Lung (tissue), 12 donors: Measurements from ENCODE around the gene DEFB114. TPM values are rescaled to one million over a fixed set of nuclear protein-coding genes. Genes with fewer than 3 reads are reported as not detected.

Experiments
- ATAC-seq: fragments of 200-7000 bp; cut with Tn5 transposase; one replicate; pipeline ENCODE4 v1.9.1; 2020; ENCODE audit warnings: moderate number of reproducible peaks; ENCODE audit not compliant: insufficient read depth, low FRiP score
- DNase-seq, 3 donors: peaks; one replicate each; pipeline ENCODE4 v3.0.0-alpha.2; 2013 to 2017
- H3K27ac ChIP-seq, 2 donors: one replicate each; pipeline ENCODE4 v1.5.1; 2013; ENCODE audit warnings: mild to moderate bottlenecking in 2 of 2, moderate library complexity in 2 of 2, control low read depth in 1 of 2, inconsistent platforms in 1 of 2, low read depth in 1 of 2, low read length in 1 of 2
- H3K27me3 ChIP-seq, 3 donors: one replicate each; pipeline ENCODE4 v1.5.1; 2013; ENCODE audit warnings: low read length in 2 of 3; ENCODE audit not compliant: control insufficient read depth in 3 of 3, insufficient read depth in 3 of 3
- H3K36me3 ChIP-seq, 4 donors: one replicate each; pipeline ENCODE4 v1.5.1; 2013; ENCODE audit warnings: low read length in 4 of 4, mild to moderate bottlenecking in 1 of 4, moderate library complexity in 1 of 4; ENCODE audit not compliant: control insufficient read depth in 4 of 4, insufficient read depth in 4 of 4
- H3K4me1 ChIP-seq, 5 donors: one replicate each; pipeline ENCODE4 v1.5.1; 2013; ENCODE audit warnings: low read length in 5 of 5, mild to moderate bottlenecking in 2 of 5, moderate library complexity in 1 of 5; ENCODE audit not compliant: control insufficient read depth in 5 of 5, insufficient read depth in 5 of 5
- H3K4me3 ChIP-seq: one replicate; pipeline ENCODE4 v1.5.1; 2013; ENCODE audit warnings: mild to moderate bottlenecking, control low read depth, moderate library complexity
- H3K9ac ChIP-seq, 2 donors: one replicate each; pipeline ENCODE4 v1.5.1; 2013; ENCODE audit warnings: low read length in 2 of 2, control low read depth in 1 of 2; ENCODE audit not compliant: insufficient read depth in 1 of 2
- H3K9me3 ChIP-seq, 4 donors: one replicate each; pipeline ENCODE4 v1.5.1; 2013; ENCODE audit warnings: low read length in 3 of 4, mild to moderate bottlenecking in 1 of 4, moderate library complexity in 1 of 4; ENCODE audit not compliant: control insufficient read depth in 4 of 4, insufficient read depth in 3 of 4
- CTCF ChIP-seq: IDR thresholded peaks from 2 replicates; pipeline ENCODE4 v1.5.1; 2012; ENCODE audit warnings: mild to moderate bottlenecking; ENCODE audit errors: control extremely low read depth, extremely low read depth
- WGBS, 2 donors: extraction: QIAGEN DNeasy Blood & Tissue Kit; methylation state at CpG; one replicate each; pipeline ENCODE4 v1.1.7; 2013; 5-methylcytosine and 5-hydroxymethylcytosine counted together
- polyA plus RNA-seq, 2 donors: library from polyadenylated mRNA; stranded (reverse); fragments of 200-250 nt; gene quantifications; one replicate each; pipeline ENCODE4 v1.2.1, GENCODE V29; 2013
- total RNA-seq, 2 donors: library from RNA; depleted of rRNA in 1 of 2; stranded (reverse); fragments of >200 nt in 1 of 2; gene quantifications; one replicate each; pipeline ENCODE4 v1.2.1, GENCODE V29; 2014 to 2021
- donor health status: control.
- donor health status: control.
- donor health status: Bipolar disorder and iron deficiency.
- donor health status: healthy.
- donor health status: DM: yes; HTN: yes; CAD: no.

DEFB114 gene
- total and polyA plus RNA-seq, 4 donors: not detected

GRCh38 chr6:49937017-49937416, 26.9 kb downstream of the DEFB114 start:
- H3K9me3 ChIP-seq: peaks cover 0 to 4% (median 0%) of the 10 kb centered on the region in 4 donors
- no peak for ATAC-seq
- H3K27ac ChIP-seq: no peak overlapping the region
- no peak overlapping the region for H3K4me3 ChIP-seq
- no peaks in the 10 kb centered on the region for H3K36me3 ChIP-seq
- peaks cover 0 to 5% (median 0%) of the 10 kb centered on the region in 5 donors for H3K4me1 ChIP-seq
- no peak overlapping the region for H3K9ac ChIP-seq
- 58 to 66% methylated on average over 2 of the region's 2 CpGs for WGBS, 2 donors
- H3K27me3 ChIP-seq: no peaks in the 10 kb centered on the region
- DNase-seq: no peak
- TF ChIP-seq CTCF: no peak

GRCh38 chr6:49935387-49935786, 28.6 kb downstream of the DEFB114 start:
- no peaks in the 10 kb centered on the region for H3K27me3 ChIP-seq
- no peak overlapping the region for H3K9ac ChIP-seq
- ATAC-seq (no peak), DNase-seq (no peak)
- TF ChIP-seq CTCF: no peak
- no peak overlapping the region for H3K27ac ChIP-seq
- H3K4me1 ChIP-seq: peaks cover 0 to 5% (median 0%) of the 10 kb centered on the region in 5 donors
- peaks cover 0 to 4% (median 0%) of the 10 kb centered on the region in 4 donors for H3K9me3 ChIP-seq
- no peaks in the 10 kb centered on the region for H3K36me3 ChIP-seq
- no peak overlapping the region for H3K4me3 ChIP-seq
- 66 to 91% methylated on average over 3 of the region's 3 CpGs for WGBS, 2 donors

- Histone ChIP-seq H3K4me1 (peaks cover 0 to 3% (median 0%) of the 10 kb centered on the region in 5 donors), H3K4me3 (no peak overlapping the region), H3K9ac (no peak overlapping the region), H3K36me3 (no peaks in the 10 kb centered on the region), H3K27ac (no peak overlapping the region), H3K27me3 (no peaks in the 10 kb centered on the region), H3K9me3 (peaks cover 0 to 4% (median 0%) of the 10 kb centered on the region in 4 donors)
- DNase-seq: no peak
- no peak for ATAC-seq
- no peak for TF ChIP-seq CTCF
- WGBS, 2 donors: 49 to 81% methylated on average over 1 of the region's 1 CpG
Observed at GRCh38 chr6:49934770-49935169, 29.2 kb downstream of the DEFB114 start.

GRCh38 chr6:49933526-49933925, 30.4 kb downstream of the DEFB114 start:
- no peaks in the 10 kb centered on the region for H3K36me3 ChIP-seq
- no peak overlapping the region for H3K9ac ChIP-seq
- no peak overlapping the region for H3K27ac ChIP-seq
- 92 to 94% methylated on average over 21 of the region's 21 CpGs for WGBS, 2 donors
- ATAC-seq (no peak), DNase-seq (no peak)
- H3K9me3 ChIP-seq: peaks cover 0 to 4% (median 0%) of the 10 kb centered on the region in 4 donors
- no peaks in the 10 kb centered on the region for H3K27me3 ChIP-seq
- TF ChIP-seq CTCF: no peak
- H3K4me3 ChIP-seq: no peak overlapping the region
- H3K4me1 ChIP-seq: no peaks in the 10 kb centered on the region
